Cerebellar cortex (tissue), 1 donor: ENCODE results near the gene DLG2.
"Not testable (repeated sequence)": the region's sequence is repeated elsewhere in the genome, so short reads cannot be mapped to it uniquely, and the experiment has no call there.

Source experiments
- DNase-seq: peaks from one replicate; pipeline ENCODE4 v3.0.0-alpha.2; 2015; ENCODE audit warnings: low spot score

DLG2 gene

DNA sequence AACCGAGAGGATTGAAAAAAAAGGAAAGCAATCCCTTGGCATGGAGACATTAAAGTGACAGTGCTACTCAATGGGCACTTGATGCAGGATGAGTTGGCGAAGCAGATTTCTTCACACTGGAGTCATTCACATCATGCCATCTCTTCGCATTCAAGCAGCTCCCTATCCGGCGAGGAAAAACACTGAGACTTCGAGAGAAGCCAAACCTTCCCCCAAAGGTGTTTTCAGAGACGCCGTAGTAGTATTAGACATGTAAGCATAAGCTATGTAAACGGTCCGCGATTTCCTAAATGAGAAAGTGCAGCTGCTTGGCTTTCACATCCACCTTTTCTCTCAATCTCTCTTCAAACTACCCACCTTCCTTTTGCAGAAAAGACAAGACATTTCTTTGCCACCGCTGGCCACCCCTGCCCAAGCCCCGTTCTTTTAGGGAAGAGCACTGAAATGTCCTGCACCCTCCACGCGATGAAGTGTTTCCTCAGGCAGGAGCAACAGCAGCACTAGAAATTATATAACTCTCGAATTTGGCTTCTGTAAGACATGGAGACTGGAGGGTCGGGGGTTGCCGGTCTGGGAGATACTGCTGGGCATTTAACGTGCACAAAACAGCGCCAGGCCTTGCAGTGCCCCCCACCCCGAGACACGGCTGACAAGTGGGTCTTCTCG lies at the start of gene DLG2:
Gene DLG2, minus strand, starts transcription at position 13 of the 666 bp plus-strand sequence.
- peak; percentile 83 for DNase-seq

DNA sequence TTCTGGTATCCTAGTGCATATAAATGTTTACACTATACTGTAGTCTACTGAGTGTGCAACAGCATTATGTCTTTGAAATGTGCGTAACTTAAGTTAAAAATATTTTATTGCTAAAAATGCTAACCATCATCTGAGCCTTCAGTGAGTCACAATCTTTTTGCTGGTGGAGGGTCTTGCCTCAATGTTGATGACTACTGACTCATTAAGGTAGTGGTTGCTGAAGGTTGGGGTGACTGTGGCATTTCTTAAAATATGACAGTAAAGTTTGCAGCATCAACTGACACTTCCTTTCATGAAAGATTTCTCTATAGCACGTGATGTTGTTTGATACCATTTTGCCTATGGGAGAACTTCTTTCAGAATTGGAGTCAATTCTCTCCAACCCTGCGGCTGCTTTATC lies 46.2 kb upstream of the DLG2 start:
- DNase-seq = no peak

DNA sequence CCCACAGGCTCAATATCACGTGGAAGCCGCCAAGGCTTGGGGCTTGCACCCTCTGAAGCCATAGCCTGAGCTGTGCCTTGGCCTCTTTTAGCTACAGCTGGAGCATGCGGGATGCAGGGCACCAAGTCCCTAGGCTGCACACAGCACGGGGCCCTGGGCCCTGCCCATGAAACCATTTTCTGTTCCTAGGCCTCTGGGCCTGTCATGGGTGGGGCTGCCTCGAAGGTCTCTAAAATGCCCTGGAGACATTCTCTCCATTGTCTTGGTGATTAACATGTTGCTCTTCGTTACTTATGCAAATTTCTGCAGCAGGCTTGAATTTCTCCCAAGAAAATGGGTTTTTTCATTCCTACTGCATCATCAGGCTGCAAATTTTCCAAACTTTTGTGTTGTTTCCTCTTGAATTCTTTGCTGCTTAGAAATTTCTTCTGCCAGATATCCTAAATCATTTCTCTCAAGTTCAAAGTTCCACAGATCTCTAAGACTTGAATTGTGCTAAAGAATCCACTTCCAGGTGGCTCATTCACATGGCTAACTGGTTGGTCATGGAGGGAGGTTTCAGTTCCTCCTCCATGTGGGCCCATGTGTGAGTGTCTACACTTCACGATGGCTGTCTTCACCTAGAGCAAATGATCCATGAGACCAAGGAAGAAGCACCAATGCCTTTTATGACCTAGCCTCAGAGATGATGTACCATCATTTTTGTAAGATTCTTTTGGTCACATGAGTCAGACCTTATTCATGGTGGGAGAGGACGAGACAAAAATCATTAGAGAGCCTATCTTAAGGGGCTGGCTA lies 45.2 kb upstream of the DLG2 start:
- no peak for DNase-seq

- not testable (repeated sequence) for DNase-seq
Observed at GRCh38 chr11:85670949-85671663, 44.0 kb upstream of the DLG2 start.

DNA sequence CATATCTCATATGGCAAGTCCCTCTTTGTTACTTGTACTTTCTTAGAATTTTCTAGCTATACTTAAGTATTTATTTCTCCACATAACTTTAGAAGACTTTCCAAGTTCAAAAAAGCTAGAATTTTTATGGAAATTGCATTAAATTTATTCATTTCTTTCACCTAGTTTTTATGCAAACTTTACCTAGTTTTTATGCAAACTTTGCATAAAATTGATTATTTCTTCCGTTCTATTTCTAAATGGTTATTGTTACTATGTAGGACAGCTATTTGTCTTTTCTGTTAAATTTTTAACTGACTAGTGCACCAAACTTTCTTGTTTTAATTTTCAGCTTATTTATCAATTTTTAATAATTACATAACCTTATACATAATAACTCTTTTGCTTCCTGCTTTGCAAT lies 41.0 kb upstream of the DLG2 start:
- no peak for DNase-seq

GRCh38 chr11:85666687-85667086 lies 39.5 kb upstream of the DLG2 start:
- DNase-seq = no peak

- no peak for DNase-seq
Observed at GRCh38 chr11:85665733-85666132, 38.6 kb upstream of the DLG2 start.

- peak; percentile 94 for DNase-seq
Observed at GRCh38 chr11:85664615-85665481, 37.7 kb upstream of the DLG2 start, which contains the start of gene CREBZF. Gene CREBZF, minus strand, starts transcription at chr11:85665129. Its CDS starts 254 bp downstream, at chr11:85664875.

GRCh38 chr11:85663753-85664614 lies 36.8 kb upstream of the DLG2 start:
- DNase-seq = peak; percentile 73

DNA sequence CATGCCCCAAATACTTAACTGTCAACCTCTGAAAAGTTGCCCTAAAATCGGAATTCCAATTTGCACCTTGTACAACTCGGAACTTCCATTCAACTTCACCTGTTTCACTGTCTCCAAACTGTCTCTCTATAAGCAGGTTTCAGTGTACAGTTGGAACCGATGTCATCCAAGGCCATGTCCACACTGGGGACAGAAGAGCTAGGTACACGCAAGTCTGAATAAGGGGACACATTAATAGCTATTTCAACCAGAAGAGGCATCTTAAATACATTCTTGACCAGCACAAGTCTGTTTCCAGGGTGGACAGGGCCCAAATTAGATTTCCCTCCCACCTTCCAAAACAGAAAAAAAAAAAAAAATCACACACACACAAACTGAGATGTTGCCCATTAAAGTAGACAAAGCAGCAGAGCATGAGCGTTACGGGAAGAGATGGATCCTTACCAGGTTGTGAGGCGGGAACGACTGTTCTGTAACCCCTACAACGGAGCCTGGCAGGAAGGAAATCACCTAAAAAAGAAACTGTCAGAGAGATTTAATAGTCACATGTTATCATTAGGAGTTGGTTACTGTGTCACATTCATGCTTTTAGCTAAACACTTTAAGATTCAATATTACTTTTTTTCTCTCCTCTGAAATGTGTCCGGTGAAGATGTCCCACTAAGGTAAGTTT lies 36.1 kb upstream of the DLG2 start:
- DNase-seq = no peak

- no peak for DNase-seq
Observed at GRCh38 chr11:85661972-85662664, 35.0 kb upstream of the DLG2 start.

GRCh38 chr11:85658180-85658579 lies 31.0 kb upstream of the DLG2 start:
- no peak for DNase-seq

GRCh38 chr11:85656777-85657176 lies 29.6 kb upstream of the DLG2 start:
- no peak for DNase-seq

- not testable (repeated sequence) for DNase-seq
Observed at GRCh38 chr11:85654343-85654742, 27.2 kb upstream of the DLG2 start.

DNA sequence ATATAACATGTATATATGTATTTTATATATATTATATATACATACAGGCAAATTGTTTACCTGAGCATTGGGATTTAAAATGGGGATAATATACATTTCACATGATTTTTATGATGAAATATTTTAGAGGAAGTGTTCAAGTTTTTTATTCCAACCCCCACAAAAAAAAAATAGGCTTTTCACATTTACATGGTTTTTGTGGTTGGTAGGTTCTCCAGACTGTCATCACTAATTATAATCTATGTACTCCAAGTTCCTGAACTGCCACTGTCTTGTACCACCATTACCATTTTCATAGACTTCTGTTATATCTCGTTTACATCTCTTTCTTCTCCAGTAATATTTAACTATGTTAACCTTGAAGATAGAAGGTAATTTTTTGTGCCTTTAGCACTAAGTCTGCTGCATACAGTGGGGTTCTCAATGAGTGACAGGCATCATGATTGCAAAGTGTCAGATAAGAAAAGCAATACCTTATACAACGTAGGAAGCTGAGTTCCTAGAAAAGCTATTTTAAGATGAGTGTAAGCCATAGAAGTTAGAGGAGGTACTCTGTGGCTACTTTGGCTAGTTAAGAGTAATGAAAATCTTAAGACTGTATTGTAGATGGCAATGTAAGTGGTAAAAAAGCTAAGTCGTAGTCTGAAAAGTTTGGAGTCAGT lies 25.8 kb upstream of the DLG2 start:
- DNase-seq = no peak

GRCh38 chr11:85651118-85651517 lies 24.0 kb upstream of the DLG2 start:
- no peak for DNase-seq

DNA sequence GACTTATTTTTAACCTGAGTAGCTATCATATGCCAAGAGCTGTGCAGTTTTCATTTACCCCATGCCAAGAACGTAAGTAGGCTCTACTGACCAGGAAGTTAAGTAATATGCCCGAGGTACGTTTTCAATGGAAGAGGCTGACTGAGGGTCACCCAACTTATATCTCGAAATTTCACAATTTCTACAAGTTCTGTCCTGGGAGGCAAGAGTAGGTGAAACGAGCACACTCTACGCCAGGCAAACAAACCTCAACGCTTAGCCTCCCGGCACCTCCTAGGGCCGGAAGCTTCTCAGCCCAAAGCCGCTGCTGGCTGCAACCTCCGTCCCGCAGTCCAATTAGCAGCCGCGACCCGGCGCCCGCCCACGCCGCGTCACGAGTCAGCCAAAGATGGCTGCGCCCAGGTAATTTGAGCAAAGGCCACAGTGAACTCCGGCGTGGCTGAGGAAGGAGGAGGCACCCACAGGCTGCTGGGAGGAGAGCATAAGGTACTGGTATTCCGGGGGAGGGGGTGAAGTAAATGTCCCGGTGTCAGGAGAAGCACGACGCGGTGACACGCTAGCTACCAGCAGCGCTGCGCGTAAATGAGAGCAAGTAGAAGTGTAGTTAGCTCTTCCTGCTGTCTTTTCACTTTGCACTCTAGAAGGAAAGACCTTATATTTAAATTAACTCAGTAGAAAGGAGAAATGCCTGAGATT lies 20.6 kb upstream of the DLG2 start, which contains the start of gene TMEM126A:
Gene TMEM126A, plus strand, starts transcription at position 364 of the 696 bp plus-strand sequence. CDS start 2,289 bp downstream, outside the sequence.
- peak; percentile 93 for DNase-seq

DNA sequence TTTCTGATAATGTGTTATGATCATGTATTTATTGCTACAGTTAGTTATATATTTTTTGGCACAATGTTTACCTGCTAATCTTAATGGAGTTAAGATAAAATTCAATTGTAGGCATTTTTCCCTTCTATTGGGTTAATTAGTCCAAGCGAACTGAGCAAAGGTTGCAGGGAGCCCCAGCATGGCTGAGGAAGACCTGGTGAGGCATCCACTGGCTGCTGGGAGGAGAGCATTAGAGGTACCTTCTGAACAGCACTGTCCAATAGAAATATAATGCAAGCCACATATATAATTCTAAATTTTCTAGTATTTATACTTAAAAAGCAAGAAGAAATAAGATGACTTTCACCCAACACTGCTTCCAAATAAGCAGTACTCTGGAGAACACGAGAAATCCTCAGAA lies 19.9 kb upstream of the DLG2 start:
- DNase-seq = no peak
